Measurements from ENCODE around the gene RASGRF2.

- no peak for TF ChIP-seq CTCF (IDR thresholded peaks at IDR 0.05)
- TF ChIP-seq POLR2A (IDR thresholded peaks at IDR 0.05) = no peak
- TF ChIP-seq EP300 (IDR thresholded peaks at IDR 0.05) = no peak
These were observed 219.8 kb downstream of the RASGRF2 start for GRCh38 chr5:81179959-81180358.

Measured in suprapubic skin (tissue), 3 donors.